AG08396 (cell line): ENCODE results near the gene GNAI2.
A peak's percentile ranks its signal among the peaks of the same experiment; 100 is the strongest.
"Not testable (repeated sequence)": the region's sequence is repeated elsewhere in the genome, so short reads cannot be mapped to it uniquely, and the experiment has no call there.

ENCODE experiments used
- DNase-seq: peaks from one replicate; pipeline ENCODE4 v3.0.0; 2012; ENCODE audit warnings: low spot score, mixed read lengths

GNAI2 gene

GRCh38 chr3:50245251-50245745 is 9.3 kb downstream of the GNAI2 start:
- no peak for DNase-seq

- DNase-seq, result peak; percentile 83
Measured at GRCh38 chr3:50245831-50246516, 10.0 kb downstream of the GNAI2 start.

- no peak for DNase-seq
Measured at GRCh38 chr3:50246517-50246954, 10.5 kb downstream of the GNAI2 start.

GRCh38 chr3:50248387-50248786 is 12.4 kb downstream of the GNAI2 start:
- DNase-seq, result no peak

DNA sequence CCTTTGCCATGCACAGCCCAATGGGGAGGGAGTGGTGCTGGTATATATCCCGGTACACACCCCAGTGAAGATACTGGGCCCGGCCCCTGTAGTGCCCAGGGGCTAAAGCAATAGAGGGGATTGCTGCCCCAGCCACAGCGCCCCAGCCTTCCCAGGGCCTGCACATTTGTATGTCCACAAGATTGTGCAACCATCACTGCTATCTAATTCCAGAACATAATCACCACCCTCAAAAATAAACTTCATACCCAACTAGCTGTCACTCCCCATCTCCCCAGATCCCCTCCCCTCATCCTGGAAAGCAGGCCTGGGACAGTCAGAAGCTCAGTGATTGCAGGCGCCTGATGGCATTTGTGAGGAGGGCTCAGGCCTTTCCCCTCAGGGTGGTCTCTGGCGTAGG is 13.5 kb downstream of the GNAI2 start:
- DNase-seq, result no peak

DNA sequence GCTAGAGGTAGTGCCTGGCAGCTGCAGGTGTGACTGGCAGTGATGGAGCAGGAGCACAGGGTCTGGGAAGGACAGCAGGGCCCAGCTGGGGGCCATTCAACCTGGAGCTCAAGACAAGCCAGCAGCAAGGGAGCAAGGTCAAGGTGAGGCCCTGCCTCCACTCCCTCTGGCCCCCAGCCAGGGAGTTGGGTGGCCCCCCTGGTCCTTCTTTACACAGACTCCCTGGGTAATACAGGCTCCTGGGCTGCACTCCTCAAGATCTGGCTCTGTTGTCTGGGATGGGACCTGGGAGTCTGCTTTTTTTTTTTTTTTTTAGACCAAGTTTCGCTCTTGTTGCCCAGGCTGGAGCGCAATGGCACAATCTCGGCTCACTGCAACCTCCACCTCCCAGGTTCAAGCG is 14.5 kb downstream of the GNAI2 start:
- no peak for DNase-seq

DNA sequence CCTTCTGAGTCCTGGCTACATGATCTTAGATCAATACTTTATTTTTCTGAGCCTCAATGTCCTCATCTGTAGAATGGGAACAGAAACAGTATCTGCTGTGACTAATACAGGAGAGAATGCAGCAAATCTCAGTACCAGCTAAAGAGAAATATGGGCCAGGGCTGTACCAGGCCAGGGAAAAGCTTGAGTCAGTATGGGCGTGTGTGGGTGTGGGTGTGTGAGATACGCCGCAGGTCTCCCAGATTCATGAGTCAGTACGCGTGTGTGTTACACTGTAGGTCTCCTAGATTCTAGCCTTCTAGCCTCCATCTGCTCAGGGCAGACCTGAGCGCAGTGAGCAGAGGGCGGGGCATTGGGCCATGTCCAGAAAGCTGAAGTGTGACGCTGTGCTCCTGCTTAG is 15.2 kb downstream of the GNAI2 start:
- peak; percentile 68 for DNase-seq

- DNase-seq, result no peak
Measured at GRCh38 chr3:50254577-50255250, 18.7 kb downstream of the GNAI2 start.

- no peak for DNase-seq
Measured at GRCh38 chr3:50255251-50255615, 19.2 kb downstream of the GNAI2 start.

DNA sequence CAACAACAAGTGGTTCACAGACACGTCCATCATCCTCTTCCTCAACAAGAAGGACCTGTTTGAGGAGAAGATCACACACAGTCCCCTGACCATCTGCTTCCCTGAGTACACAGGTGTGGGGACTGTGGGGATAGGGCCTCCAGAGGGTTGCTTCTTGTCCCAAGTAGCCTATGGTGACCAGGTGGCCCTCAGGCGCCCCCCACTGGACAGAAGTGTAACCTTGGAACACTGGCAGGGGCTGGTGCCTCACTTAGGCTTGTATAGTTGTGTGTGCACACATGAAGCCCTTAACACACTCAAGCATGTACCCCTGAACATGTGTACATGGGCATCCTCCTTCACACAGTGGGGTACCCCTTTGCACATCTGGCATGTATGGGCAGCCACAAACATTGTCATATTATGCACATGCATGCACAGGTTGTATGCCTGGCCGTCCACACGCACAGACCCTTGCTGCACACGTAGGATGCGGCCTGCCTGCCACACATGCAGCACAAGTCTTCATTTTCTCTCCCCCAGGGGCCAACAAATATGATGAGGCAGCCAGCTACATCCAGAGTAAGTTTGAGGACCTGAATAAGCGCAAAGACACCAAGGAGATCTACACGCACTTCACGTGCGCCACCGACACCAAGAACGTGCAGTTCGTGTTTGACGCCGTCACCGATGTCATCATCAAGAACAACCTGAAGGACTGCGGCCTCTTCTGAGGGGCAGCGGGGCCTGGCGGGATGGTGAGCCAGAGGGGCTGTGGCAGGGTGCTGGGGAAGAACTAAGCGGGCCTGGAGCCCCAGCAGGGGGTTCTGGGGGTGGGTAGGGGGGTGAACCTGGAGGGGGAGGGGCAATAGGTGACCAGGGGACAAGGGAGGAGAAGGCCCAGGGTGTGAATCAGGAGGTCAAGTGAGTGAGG is 21.2 kb downstream of the GNAI2 start:
- DNase-seq, result no peak

GRCh38 chr3:50258029-50258680 is 22.2 kb downstream of the GNAI2 start:
- DNase-seq, result no peak

GRCh38 chr3:50258979-50259378 is 23.0 kb downstream of the GNAI2 start:
- DNase-seq, result no peak

DNA sequence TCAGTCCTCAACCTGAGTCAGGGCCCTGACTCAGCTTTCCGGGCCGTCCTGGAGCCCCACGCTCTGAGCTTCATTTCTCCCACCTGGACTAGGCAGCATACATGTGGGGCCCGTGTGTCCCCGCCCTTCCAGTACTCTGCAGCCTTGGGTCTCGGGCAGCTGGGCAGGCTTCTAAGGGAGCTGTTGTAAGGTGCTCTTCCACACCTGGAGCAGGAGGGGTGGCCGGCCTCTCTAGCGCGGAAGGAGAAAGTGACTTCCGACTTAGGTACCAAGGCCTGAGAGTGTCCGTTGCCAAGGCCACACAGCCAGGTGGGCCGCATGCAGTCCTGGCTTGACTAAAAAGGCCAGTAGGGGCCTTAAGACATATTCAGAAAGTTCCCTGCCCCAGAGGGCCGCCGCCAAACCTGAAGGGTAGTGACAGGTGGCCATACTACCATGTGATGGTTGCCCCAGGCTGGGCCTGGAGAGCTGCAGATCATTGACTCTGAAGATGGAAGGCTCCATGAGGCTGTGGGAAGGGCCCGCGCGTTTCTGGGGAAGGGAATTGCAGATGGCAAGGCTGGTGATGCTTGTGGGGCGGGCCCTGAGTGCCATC is 23.5 kb downstream of the GNAI2 start:
- DNase-seq, result no peak

GRCh38 chr3:50260027-50260941 is 24.3 kb downstream of the GNAI2 start:
- peak; percentile 97 for DNase-seq

DNA sequence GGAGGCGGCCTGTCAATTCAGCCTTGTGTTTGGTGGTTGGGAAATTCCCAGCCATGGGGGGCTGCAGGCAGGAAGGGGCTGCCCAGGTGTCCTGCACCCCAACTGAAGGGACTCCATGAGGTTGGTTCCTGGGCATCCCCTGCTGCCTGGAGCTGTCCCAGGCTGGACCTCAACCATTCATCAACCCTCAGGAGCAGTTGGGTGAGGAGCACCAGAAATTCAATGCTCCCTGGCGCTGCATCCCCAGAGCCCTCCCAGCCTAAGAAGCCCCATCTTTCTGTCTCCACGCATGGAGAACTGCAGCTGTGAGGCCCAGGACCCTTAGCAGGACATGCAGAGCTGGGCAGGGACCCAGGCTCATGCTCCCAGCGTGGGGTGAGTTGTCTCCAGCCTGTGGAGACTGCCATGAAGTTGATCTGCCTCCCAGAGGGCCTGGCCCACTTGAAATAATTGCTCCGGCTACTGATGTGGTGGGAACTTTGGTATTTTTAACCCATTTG is 25.0 kb downstream of the GNAI2 start:
- DNase-seq, result no peak

DNA sequence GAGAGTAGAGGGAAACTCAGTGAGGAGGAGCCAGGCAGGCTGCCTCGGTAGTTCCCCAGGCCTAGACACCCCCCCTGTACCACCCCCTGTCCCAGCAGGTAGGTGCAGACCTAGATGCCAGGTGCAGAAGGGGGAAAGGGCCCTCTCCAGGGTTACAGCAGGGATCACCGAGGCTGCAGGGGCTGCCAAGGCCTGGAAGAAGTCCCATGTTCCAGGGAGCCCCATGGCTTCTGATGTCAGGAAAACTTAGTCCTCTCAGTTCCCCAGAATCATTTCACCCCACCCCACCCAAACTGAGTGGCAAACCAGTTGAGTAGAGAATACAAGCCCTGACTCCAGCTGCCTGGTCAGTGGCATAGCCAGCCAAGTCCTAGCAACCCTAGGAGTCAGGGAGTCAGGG is 25.5 kb downstream of the GNAI2 start:
- DNase-seq, result no peak

DNA sequence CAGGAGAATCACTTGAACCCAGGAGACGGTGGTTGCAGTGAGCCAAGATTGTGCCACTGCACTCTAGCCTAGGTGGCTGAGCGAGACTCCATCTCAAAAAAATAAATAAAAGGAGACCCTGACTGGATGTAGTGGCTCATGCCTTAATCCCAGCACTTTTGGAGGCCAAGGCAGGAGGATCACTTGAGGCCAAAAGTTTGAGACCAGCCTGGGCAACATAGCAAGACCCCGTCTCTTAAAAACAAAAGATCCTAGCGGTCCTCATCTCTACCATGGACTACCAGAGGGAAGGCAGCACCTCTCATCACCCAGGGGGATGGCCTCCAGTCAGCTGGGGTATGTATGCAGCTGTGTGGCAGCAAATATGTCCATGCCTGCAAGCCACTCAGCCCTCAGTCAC is 26.2 kb downstream of the GNAI2 start:
- not testable (repeated sequence) for DNase-seq

- no peak for DNase-seq
Measured at GRCh38 chr3:50262778-50263177, 26.8 kb downstream of the GNAI2 start.

DNA sequence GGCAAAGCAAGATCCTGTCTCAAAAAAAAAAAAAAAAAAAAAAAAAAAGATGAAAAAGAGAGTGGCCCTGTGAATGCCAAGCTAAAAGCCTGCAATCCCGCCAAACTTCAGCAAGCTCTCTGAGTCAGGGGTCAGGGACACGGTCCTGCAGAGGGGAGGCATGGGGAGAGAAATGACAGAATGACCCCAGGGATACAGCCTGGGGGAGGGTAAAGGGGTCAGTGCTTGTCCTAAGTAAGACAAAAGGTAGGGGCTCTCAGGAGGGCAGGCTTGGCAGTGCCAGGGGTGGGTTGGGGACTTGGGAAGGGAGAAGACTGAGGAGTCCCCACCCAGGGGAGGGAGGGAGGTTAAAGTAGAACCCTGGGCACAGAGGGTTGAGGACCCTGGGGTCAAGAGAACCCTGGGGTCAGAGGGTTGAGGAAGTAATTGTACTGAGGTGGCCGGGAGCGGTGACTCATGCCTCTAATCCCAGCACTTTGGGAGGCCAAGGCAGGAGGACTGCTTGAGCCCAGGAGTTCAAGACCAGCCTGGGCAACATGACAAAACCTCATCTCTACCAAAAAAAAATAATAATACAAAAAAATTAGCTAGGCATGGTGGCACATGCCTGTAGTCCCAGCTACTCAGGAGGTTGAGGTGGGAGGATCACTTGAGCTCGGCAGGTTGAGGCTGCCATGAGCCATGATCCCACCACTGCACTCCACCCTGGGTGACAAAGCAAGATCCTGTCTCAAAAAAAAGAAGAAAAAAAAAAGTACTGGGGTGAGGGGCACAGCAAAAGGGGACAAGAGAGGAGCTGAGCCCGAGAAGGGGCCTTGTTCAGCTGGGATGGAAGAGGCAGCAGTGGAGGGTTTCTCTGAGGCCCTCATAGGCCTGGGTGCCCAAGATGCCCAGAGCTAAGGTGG is 27.7 kb downstream of the GNAI2 start:
- DNase-seq, result no peak
